Measurements from ENCODE around the gene S1PR5. TPM values are rescaled to one million over a fixed set of nuclear protein-coding genes. Genes with fewer than 3 reads are reported as not detected.

Gene S1PR5
- total RNA-seq, 1 experiment from 2014 or later = 2.4 TPM

GRCh38 chr19:10565028-10565566, 47.9 kb upstream of the S1PR5 start:
- Histone ChIP-seq H3K9me2 (replicated peaks; ENCODE audit: low read length) (no peaks in the 10 kb centered on the region), H2AFZ (ENCODE audit: low read length) (peak overlapping the region; percentile 70), H3K4me2 (ENCODE audit: low read length) (peak overlapping the region; percentile 85), H3K27me3 (ENCODE audit: low read length) (no peaks in the 10 kb centered on the region), H3F3A (ENCODE audit: low read length, unreplicated experiment) (no peaks in the 10 kb centered on the region), H3K27ac (ENCODE audit: low read length) (peak overlapping the region; percentile 15; the same call in 1 of the 2 replicates), H4K20me1 (ENCODE audit: low read length) (no peaks in the 10 kb centered on the region), H3K36me3 (ENCODE audit: low read depth, low read length) (peaks cover 11% of the 10 kb centered on the region; the same call in 1 of the 2 replicates), H3K79me2 (ENCODE audit: low read length) (peaks cover 29% of the 10 kb centered on the region), H3K9ac (ENCODE audit: low read length) (peak overlapping the region; percentile 91), H3K4me1 (ENCODE audit: insufficient read depth, low read length) (peaks cover 32% of the 10 kb centered on the region), H3K4me3 (ENCODE audit: low read length) (peak overlapping the region; percentile 79), H3K9me3 (ENCODE audit: low read length) (no peaks in the 10 kb centered on the region)
- intact Hi-C loops (cut with micrococcal nuclease) = no loop called here
- BruUV-seq (replicated peaks) = no TSS peak
- POLR2A ChIA-PET (ENCODE audit: unreplicated experiment) = no interaction called here
- DNase-seq = peak; percentile 35
- peak; percentile 2; the same call in 1 of the 2 replicates for ATAC-seq
- TF ChIP-seq EZH2 (IDR thresholded peaks at IDR 0.05; ENCODE audit: low read length, unreplicated experiment) (no peak), EZH2phosphoT487 (IDR thresholded peaks at IDR 0.05; ENCODE audit: borderline replicate concordance, low read length) (no peak), CTCF (conservative IDR thresholded peaks at IDR 0.05; ENCODE audit: low read depth, low read length) (peak; percentile 56)
- CTCF ChIA-PET = interaction anchor here (0.5 kb wide), 1 partner anchor 104 kb away, joined by 5 read pairs; no protein-coding TSS in a partner anchor

DNA sequence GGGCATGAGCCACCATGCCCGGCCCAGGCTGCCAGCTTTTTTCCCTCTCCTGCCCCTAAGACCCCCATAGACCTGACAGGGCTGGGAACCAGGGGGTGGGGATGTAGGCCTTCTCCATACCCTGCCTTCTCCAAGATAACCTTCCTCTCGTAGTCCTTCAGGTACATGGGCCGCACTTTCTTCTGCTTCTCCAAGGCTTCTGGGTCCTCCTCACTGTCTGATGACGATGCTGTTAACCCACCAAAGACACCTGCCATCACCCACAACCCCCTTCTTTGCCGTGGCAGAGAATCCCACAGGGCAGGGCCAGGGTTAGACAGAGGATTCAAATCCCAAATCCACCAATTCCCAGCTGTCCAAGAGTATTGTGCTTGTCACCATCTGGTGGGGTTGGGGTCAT, 45.4 kb upstream of the S1PR5 start:
- H3K9me3 ChIP-seq (ENCODE audit: low read length) = no peaks in the 10 kb centered on the region
- ChIA-PET POLR2A (ENCODE audit: unreplicated experiment) (no interaction called here), CTCF (no interaction called here)
- intact Hi-C loops (cut with micrococcal nuclease) = no loop called here
- no peaks in the 10 kb centered on the region for H3K9me2 ChIP-seq (replicated peaks; ENCODE audit: low read length)
- H3K9ac ChIP-seq (ENCODE audit: low read length) = no peak overlapping the region
- no peak for DNase-seq
- TF ChIP-seq CTCF (conservative IDR thresholded peaks at IDR 0.05; ENCODE audit: low read depth, low read length) (no peak), EZH2phosphoT487 (IDR thresholded peaks at IDR 0.05; ENCODE audit: borderline replicate concordance, low read length) (no peak), EZH2 (IDR thresholded peaks at IDR 0.05; ENCODE audit: low read length, unreplicated experiment) (no peak)
- no peaks in the 10 kb centered on the region for H3K27me3 ChIP-seq (ENCODE audit: low read length)
- no peak overlapping the region for H2AFZ ChIP-seq (ENCODE audit: low read length)
- no peak for ATAC-seq
- no peak overlapping the region for H3K4me3 ChIP-seq (ENCODE audit: low read length)
- H3K27ac ChIP-seq (ENCODE audit: low read length) = no peak overlapping the region
- no peak overlapping the region for H3K4me2 ChIP-seq (ENCODE audit: low read length)
- H4K20me1 ChIP-seq (ENCODE audit: low read length) = no peaks in the 10 kb centered on the region
- TSS peak; percentile 6 for BruUV-seq (replicated peaks)
- H3F3A ChIP-seq (ENCODE audit: low read length, unreplicated experiment) = no peaks in the 10 kb centered on the region
- H3K79me2 ChIP-seq (ENCODE audit: low read length) = peaks cover 22% of the 10 kb centered on the region
- H3K36me3 ChIP-seq (ENCODE audit: low read depth, low read length) = peaks cover 27% of the 10 kb centered on the region
- H3K4me1 ChIP-seq (ENCODE audit: insufficient read depth, low read length) = peaks cover 17% of the 10 kb centered on the region

GRCh38 chr19:10560154-10560553, 42.9 kb upstream of the S1PR5 start:
- no peak for DNase-seq
- no peak for TF ChIP-seq EZH2phosphoT487 (IDR thresholded peaks at IDR 0.05; ENCODE audit: borderline replicate concordance, low read length)
- Histone ChIP-seq H3K9me3 (ENCODE audit: low read length) (no peaks in the 10 kb centered on the region), H2AFZ (ENCODE audit: low read length) (no peak overlapping the region), H3K4me1 (ENCODE audit: insufficient read depth, low read length) (peaks cover 7% of the 10 kb centered on the region), H3F3A (ENCODE audit: low read length, unreplicated experiment) (no peaks in the 10 kb centered on the region), H3K9ac (ENCODE audit: low read length) (no peak overlapping the region), H3K79me2 (ENCODE audit: low read length) (peaks cover 11% of the 10 kb centered on the region), H4K20me1 (ENCODE audit: low read length) (no peaks in the 10 kb centered on the region), H3K27me3 (ENCODE audit: low read length) (no peaks in the 10 kb centered on the region), H3K4me3 (ENCODE audit: low read length) (no peak overlapping the region), H3K9me2 (replicated peaks; ENCODE audit: low read length) (no peaks in the 10 kb centered on the region), H3K4me2 (ENCODE audit: low read length) (no peak overlapping the region), H3K27ac (ENCODE audit: low read length) (no peak overlapping the region), H3K36me3 (ENCODE audit: low read depth, low read length) (peaks cover 31% of the 10 kb centered on the region)
- ATAC-seq = no peak
- ChIA-PET POLR2A (ENCODE audit: unreplicated experiment) (no interaction called here), CTCF (no interaction called here)
- intact Hi-C loops (cut with micrococcal nuclease) = no loop called here
- BruUV-seq (replicated peaks) = no TSS peak

Data from PC-3 (cell line).